Superior temporal gyrus (tissue), 1 donor: ENCODE data around the gene ERAS.
A peak's percentile ranks its signal among the peaks of the same experiment; 100 is the strongest.
"Not testable (repeated sequence)": the region's sequence is repeated elsewhere in the genome, so short reads cannot be mapped to it uniquely, and the experiment has no call there.

Source experiments
- DNase-seq: peaks from one replicate; pipeline ENCODE4 v3.0.0-alpha.2; 2016; ENCODE audit errors: extremely low spot score

The ERAS gene

DNA sequence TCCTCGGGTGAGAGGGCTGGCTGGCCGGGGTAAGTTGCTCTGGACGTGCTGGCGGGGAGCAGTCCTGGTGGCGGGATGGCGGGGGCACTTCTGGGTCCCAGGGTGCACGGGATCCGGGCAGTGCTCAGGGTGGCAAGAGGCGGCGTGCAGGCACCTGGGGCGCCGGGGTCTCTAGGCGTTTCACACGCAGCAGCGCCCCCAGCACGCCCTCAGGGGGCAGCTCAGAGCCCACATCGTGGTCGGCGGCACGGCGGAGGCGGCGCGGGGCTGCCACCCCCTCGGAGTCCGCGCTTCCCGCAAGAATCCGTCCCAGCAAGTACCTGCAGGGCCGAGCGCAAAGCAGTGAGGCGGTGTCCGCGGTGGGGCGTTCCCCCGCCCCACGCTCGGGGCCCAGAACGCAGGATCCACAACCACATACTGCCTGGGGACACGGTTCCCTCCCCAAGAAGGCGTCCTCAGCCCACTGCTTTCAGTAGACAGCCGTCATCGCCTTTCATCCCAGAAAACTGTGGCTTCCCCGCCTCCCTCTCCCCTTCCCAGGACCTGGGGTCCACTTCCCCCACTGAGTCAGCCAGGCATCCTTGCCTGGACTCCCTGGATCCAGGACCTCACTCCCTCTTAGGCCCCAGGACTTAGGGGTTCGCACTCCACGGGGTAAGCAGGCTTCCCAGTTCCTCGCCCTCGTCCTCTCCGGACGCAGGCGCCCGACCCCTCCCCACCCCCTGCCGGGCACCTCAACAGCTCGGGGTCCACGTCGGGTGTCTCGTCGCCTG is 5.0 kb downstream of the ERAS start:
- no peak for DNase-seq

DNA sequence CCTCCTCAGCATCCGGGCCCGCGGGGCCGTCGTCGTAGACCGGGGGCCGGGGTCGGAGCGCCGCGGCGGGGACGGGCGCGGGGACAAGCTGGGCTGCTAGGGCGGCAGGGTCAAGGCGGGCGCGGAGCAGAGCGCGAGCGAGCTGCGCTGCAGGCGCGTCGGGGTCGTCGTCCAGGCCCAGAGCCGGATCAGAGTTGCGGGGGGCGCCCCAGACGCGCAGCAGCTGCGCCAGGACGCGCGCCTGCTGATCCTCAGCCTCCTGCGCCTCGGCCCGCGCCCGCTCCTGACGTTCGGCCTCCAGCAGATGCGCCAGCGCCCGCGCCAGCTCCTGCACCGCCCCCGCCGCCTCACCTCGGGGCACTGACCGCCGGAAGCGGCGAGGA is 5.6 kb downstream of the ERAS start:
- no peak for DNase-seq

DNA sequence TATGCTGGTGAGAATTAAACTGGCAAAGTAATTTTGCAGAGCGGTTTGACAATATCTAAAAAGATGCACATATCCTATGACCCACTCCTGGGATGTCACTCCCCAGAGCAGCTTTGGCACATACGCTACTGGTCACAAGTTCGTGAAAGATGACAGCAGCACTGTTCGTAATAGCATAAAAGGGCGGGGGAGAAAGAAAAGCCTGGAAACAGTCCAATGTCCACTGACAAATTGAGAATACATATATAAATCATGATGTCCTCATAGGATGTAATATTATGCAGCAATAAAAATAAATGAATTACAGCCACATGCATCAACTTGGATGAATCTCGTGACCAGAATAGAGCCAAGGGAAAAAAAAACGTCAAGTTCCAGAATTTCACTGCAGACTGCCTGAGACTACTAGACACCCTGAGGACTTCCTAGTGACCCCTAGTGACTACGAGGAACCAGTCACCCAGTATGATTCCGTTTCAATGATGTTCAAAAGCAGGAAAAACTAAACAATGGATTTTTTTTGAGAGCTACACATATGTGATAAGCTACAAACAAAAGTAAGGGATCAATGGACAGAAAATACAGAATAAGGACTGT is 7.3 kb downstream of the ERAS start:
- peak; percentile 21 for DNase-seq

DNA sequence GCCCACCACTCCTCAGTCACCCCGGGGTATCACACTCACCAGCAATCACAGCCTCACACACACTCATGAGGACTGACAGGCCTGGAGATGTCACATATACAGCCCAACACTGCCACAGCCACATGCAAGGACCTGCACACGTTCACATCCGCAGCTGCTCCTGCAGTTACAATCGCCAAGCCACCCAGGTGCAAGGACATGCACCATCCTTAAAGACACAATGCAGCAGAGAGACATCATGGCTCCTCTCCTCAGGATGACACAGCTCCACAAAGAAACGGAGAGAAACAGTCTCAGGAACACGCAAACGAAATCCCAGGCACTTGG is 8.0 kb downstream of the ERAS start:
- no peak for DNase-seq

DNA sequence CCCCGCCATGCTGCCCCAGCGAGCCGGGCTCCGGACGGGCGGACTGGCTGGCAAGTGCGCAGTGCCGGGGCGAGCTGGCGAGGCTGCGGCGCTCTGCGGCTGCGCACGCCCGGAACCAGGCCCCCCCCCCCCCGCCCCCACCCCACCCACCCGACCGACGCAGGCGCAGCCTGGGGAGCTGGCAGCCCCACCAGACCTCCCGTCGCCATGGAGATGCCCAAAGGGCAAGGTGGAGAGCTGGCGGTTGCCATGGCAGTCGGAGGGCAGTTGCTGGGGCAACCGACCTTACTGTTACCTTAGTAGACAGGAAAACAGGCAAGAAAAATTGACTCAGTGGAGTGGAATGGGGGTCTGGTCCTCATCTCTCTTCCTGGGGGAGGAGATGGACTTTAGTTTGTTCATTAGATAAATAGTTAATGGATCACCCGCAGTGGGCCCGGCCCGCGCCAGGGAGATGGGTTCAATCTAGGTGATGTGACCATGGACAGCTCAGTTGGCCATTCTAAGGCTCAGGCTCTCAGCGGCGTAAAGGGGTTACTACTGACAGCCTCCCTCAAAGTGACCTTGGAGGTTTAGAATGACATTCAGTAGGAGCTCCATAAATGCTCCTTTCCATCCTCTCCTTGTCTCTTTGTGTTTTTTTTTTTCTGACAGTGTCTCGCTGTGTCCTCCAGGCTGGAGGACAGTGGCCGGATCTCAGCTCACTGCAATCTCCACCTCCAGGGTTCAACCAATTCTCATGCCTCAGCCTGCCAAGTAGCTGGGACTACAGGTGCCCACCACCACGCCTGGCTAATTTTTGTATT is 9.4 kb downstream of the ERAS start, which contains the start of gene PCSK1N:
Gene PCSK1N (minus strand): TSS at position 87 of the 806 bp plus-strand sequence. CDS start 78 bp downstream, at position 9.
- no peak for DNase-seq

DNA sequence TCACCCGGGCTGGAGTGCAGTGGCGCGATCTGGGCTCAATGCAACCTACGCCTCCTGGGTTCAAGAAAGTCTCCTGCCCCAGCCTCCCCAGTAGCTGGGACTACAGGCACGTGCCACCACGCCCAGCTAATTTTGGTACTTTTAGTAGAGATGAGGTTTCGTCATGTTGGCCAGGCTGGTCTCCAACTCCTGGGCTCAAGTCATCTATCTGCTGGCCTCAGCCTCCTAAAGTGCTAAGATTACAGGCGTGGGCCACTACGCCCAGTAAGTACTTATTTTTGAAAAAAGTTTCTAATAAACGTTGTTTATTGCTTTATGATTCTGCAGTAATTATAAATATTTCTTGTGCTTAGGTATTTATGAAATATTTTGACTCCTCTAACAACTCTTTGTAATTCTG is 13.4 kb downstream of the ERAS start:
- no peak for DNase-seq

DNA sequence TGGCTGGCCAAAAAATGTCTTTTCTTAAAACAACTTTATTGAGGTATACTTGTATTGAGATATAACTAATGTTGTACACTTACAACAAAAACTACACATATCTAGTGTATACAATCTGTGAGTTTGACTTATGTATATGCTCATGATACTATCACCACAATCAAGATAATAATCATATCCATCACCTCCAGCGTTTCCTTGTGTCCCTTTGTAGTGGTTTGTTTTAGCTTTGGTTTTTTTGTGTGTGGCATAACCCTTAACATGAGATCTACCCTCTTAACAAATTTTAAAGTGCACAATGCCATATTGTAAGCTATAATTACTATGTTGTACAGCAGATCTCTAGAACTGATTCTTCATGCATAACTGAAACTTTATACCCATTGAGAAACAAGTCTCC is 22.5 kb downstream of the ERAS start:
- DNase-seq, result no peak

DNA sequence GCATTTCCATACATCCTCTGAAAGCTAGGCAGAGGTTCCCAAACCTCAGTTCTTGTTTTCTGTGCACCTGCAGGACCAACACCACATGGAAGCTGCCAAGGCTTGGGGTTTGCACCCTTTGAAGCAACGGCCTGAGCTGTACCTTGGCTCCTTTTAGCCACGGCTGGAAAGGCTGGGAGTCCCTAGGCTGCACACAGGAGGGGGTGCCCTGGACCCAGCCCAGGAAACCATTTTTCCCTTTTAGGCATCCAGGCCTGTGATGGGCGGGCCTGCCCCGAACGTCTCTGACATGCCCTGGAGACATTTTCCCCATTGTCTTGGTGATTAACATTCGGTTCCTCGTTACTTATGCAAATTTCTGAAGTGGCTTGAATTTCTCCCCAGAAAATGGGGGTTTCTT is 26.5 kb downstream of the ERAS start:
- no peak for DNase-seq

DNA sequence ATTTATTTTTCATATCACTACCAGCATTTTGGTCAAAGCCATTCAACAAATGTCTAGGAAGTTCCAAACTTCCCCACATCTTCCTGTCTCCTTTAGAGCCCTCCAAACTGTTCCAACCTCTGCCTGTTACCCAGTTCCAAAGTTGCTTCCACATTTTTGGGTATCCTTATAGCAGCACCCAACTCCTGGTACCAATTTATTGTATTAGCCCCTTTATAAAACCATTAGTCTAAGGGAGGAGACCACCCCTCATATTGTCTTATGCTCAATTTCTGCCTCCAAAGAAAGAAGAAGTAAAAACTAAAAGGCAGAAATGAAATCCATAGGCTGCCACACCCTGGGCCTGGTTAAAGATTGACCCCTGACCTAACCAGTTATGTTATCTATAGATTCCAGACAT is 27.2 kb downstream of the ERAS start:
- not testable (repeated sequence) for DNase-seq

DNA sequence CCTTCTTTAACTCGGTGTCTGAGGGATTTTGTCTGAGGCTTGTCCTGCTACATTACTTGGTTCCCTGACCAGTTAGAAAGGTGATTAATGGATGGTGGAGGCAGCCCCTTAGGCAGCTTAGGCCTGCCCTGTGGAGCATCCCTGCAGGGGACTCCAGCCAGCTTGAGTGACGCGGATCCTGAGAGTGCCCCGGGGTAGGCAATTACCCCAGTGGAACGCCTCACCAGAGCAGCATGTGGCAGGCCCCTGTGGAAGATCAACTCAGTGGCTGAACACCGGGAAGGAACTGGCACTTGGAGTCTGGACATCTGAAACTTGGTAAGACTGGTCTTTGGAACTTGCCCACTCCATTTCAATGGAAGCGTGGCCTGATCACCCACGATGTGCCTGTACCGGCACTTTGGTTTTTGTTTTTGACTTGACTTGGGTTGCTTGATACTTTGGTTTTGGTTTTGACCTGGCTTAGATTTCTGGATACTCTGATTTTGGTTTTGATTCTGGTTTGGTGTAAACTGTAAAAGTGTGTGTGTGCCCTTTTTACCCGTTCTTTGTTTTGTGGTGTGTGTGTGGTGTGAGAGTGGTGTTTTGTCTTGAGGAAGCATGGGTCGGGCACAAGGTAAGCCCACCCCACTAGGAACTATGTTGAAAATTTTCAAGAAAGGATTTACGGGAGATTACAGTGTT is 27.9 kb downstream of the ERAS start:
- not testable (repeated sequence) for DNase-seq

DNA sequence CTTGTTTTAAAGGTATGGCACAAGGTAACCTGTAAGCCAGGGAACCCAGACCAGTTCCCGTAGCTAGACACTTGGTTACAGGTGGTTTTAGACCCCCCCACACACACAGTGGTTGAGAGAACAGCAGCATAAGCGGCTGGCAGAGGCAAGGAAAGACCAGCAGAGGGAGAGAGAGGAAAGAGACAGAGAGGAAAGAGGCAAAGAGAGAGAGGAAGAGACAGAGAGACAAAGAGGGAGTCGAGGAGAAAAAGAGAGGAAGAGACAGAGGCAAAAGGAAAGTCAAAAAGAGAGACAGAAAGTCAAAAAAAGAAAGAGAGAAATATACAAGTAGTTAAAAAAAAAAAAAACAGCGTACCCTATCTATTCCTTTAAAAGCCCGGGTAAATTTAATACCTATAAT is 28.6 kb downstream of the ERAS start:
- DNase-seq, result no peak

DNA sequence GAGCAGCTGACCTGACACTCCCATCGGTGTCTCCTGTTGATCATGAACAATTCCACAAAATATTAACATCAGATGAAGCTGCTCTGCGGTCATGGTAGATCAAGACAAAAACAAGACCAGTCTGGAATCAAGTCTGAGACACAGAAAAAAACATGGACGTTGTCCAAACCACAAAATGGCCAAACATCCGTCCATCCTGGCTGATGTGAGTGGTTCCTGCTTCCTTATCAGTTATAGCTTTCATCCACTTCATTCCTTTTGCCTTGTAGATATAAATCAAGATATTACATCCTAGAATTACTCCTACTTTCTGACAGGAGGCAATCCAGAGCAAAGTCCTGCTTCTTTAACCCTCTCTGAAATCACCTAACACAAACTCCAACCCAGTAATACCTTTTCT is 37.9 kb downstream of the ERAS start:
- no peak for DNase-seq

DNA sequence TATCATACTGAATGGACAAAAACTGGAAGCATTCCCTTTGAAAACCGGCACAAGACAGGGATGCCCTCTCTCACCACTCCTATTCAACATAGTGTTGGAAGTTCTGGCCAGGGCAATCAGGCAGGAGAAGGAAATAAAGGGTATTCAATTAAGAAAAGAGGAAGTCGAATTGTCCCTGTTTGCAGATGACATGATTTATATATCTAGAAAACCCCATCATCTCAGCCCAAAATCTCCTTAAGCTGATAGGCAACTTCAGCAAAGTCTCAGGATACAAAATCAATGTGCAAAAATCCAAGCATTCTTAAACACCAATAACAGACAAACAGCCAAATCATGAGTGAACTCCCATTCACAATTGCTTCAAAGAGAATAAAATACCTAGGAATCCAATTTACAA is 45.7 kb downstream of the ERAS start:
- DNase-seq, result not testable (repeated sequence)

DNA sequence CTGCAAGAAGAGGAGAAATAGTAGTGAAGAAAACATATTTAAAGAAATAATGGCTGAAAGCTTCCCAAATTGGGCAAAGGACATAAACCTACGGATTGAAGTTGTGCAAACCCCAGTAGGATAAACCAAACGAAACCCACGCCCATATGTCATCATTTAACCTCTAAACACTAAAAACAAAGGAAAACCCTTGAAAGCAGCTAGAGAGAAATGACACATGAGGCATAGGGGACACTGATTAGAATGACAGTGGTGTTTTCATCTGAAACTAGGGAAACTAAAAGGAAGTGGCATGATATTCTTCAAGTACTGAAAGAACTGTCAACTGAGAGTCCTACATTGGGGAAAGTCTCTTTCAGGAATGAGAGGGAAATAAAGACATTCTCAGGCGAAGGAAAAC is 50.6 kb downstream of the ERAS start:
- DNase-seq, result not testable (repeated sequence)
